Eye (tissue), 1 donor: ENCODE data around the gene PSMA2.

ENCODE experiments used
- DNase-seq: peaks from one replicate; pipeline ENCODE4 v3.0.0-alpha.2; 2015

PSMA2 gene

GRCh38 chr7:42939457-42940240, 7.7 kb upstream of the PSMA2 start:
- DNase-seq = no peak

DNA sequence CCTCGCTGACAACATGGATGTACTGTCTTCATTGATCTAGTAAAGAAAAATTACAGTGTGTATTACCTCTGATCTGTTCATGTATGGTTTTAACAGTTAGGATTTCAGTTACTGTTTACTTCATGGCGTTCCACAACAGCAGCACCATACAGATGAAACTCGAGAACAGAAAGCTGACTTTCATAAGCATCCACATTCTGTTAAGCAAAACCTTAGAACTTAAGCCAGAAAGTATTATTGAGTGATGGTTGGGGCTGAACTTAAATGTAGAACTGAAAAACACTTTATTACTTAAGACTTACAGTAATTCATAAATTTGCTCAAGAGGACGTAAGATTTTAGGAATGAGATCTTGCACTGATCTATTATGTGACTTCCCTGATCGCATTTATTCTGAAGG, 3.9 kb upstream of the PSMA2 start:
- DNase-seq = no peak

DNA sequence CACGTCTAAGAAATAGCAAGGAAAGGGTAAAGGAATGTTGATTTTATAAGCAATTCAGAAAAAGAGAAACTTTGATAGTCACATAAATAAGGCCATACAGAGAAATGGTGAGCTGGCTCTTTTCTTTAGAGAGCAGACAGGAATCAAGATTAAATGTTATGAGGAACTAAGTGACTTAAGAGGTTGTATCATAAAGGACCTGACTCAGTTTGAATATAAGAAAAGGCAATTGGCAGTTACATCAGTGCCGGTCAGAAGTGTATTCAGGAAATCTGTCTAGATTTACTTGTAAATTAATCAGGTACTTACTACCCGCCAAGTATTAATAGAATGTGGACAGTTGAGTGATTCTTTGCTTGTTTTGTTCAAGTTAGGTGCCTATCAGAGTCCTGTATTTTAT, 2.3 kb upstream of the PSMA2 start:
- DNase-seq = no peak

GRCh38 chr7:42932811-42933591, 1.0 kb upstream of the PSMA2 start:
- peak; percentile 73 for DNase-seq

DNA sequence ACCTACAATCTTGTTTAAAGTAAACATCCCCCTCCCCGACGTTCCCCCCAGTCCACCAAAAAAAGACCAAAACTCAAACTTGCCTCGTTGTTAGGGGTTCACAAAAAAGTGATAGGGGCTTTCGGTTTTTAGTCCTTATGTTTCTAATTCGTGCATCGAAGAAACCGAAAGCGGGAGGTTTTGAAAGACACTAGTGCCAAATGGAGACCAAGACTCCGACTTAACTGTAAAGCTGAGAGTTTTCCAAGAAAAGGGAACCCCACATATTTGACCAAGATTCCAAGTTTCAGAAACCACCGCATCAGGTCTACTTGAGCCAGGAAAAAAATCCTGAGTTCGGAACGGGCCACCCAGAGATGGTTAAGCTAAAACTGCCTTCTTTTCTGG, 534 bp downstream of the PSMA2 start:
- DNase-seq = no peak

GRCh38 chr7:42930889-42931288, 1.1 kb downstream of the PSMA2 start:
- DNase-seq = peak; percentile 17

- no peak for DNase-seq
Measured at GRCh38 chr7:42929449-42929848, 2.5 kb downstream of the PSMA2 start.

- DNase-seq = no peak
Measured at GRCh38 chr7:42928754-42929153, 3.2 kb downstream of the PSMA2 start.

GRCh38 chr7:42926204-42926603, 5.8 kb downstream of the PSMA2 start:
- DNase-seq = no peak

DNA sequence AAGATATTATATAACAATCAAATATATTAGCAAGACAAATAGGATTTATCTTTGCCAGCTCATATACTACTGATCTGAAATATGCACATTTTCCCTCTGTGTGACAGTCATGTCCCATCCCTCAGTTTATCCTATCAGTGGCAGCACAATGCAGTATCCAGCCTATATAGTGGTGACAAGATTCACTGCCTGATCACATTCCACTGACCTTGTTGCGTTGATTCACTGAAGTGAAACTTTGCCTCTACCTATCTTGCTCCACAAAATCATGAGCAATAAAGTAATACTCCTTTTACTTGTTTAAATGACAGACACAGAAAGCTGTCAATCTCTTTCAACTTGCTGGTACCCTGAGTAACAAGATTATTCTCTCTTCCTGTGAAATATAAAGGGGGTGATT, 6.3 kb downstream of the PSMA2 start:
- no peak for DNase-seq

GRCh38 chr7:42924223-42924838, 7.6 kb downstream of the PSMA2 start:
- DNase-seq = no peak

GRCh38 chr7:42922017-42922753, 9.8 kb downstream of the PSMA2 start:
- DNase-seq = no peak

GRCh38 chr7:42915356-42915755, 16.6 kb downstream of the PSMA2 start:
- DNase-seq = no peak

DNA sequence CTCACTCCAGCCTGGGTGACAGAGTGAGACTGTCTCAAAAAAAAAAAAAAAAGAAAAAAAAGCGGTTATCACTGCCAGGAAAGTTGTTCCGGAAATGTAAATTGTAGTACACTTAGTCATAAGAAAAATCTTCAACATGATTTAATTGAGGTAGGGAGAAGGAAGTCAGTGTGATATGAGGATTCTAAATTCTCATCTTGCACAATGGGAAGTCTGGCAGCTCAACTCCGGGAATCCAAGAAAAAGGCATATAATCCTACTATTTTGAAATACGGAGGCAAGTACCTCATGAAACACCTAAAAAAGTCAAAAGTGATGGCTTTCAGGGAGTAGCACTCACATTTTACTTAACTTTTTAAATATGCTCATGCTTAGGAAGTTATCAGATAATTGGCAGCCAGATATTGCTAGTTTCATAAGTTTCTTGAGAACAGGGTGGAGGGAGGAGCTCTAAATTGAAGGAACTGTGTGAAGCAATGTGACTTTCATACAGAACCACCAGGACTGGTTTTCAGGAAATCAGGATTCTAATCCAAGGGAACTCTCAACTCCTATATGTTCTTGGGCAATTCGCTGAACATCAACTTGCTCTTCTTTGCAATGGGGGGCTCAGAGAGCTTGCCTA, 17.4 kb downstream of the PSMA2 start:
- no peak for DNase-seq

GRCh38 chr7:42914009-42914408, 18.0 kb downstream of the PSMA2 start:
- DNase-seq = no peak

DNA sequence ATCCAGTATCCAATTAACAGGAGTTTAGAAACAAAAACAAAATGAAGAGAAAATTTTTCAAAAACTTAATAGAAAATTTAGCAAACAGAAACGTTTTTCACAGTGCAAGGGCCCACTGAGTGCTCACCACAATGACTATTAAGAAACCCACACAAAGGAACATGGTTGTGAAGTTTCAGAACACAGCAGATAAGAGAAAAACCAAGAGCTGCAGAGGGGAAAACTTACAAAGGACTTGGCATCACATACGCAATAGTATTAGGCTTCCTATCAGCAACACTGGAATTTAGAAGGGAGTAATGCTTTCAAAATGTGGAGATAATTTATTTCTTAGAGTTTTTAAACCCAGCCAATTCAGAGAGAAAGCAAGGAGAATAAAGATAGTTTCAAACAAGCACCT, 18.4 kb downstream of the PSMA2 start:
- no peak for DNase-seq

DNA sequence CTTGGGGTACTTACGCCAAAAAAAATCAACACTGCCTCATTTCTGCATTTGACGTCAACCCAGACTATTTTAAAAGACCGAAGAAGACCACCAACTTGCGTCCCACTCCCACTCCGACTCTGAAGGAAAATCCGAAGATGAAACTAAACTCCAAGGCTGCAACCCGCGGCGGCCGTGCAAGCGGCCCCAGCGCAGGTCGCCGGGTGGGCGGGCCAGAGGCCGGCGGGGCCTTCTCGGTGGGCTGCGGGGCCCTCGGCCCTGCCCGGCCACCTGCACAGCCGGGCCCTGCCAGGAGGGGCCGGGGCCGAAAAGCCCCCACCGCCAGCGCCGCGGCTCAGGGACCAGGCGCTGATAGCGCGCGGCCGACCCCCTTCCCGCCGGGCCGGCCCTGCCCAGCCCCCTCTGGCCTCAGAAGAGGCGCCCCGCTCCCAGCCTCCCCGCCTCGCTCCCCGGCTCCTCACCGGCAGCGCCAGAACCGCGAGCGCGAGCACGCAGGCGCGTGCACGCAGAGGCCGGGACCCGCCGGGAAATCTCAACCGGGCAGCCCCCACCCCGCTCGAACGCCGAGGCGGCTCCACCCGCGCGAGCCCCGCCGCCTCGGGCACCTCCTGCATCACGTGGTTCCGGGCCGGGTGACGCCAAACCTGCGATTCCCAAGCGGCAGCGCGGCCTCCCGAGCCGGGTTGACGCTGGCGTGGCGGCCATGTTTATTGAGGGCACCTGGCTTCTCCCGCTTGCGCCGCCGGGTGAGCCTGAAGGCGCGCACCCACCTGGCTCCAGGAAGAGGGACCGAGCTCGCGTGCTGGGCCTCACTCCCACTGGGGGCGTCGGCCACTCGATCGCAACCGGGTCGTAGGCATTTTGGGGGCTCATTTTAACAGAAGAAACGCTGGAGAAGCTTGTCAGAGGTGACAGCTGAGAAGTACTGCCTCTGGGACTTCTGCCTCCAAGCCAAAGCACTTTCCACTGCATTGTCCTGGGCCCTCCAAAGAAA, 20.2 kb downstream of the PSMA2 start, which contains the start of gene C7orf25:
Gene C7orf25, minus strand, starts transcription at position 617 of the 994 bp plus-strand sequence. CDS start 1,170 bp downstream, outside the sequence.
- DNase-seq = peak; percentile 98

- DNase-seq = no peak
Measured at GRCh38 chr7:42910306-42910705, 21.7 kb downstream of the PSMA2 start.

GRCh38 chr7:42907316-42907715, 24.7 kb downstream of the PSMA2 start:
- DNase-seq = peak; percentile 24

DNA sequence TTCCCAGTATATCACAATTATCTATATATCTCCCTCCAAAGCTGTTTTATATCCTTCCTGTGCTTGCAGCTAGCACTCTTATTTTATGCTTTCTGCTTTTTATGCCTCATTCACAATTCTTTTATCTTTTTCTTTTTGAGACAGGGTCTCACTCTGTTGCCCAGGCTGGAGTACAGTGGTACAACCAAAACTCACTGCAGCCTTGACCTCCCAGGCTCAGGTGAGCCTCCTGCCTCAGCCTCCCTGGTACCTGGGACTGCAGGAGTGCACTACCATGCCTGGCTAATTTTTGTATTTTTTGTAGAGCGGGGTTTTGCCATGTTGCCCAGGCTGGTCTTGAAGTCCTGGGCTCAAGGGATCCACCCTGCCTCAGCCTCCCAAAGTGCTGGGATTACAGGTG, 25.8 kb downstream of the PSMA2 start:
- DNase-seq = no peak

- DNase-seq = no peak
Measured at GRCh38 chr7:42902331-42902730, 29.6 kb downstream of the PSMA2 start.
